Measurements from ENCODE around the gene CALHM5. TPM values are rescaled to one million over a fixed set of nuclear protein-coding genes. Genes with fewer than 3 reads are reported as not detected.

Gene CALHM5
- total and polyA plus RNA-seq, 9 of the 15 experiments (the other 6 are each of a cell fraction or from before 2014, with no cell fraction given), result under 0.01 to 0.05 (median 0.02) TPM; not detected in 2

- TF ChIP-seq, protein P1, sequence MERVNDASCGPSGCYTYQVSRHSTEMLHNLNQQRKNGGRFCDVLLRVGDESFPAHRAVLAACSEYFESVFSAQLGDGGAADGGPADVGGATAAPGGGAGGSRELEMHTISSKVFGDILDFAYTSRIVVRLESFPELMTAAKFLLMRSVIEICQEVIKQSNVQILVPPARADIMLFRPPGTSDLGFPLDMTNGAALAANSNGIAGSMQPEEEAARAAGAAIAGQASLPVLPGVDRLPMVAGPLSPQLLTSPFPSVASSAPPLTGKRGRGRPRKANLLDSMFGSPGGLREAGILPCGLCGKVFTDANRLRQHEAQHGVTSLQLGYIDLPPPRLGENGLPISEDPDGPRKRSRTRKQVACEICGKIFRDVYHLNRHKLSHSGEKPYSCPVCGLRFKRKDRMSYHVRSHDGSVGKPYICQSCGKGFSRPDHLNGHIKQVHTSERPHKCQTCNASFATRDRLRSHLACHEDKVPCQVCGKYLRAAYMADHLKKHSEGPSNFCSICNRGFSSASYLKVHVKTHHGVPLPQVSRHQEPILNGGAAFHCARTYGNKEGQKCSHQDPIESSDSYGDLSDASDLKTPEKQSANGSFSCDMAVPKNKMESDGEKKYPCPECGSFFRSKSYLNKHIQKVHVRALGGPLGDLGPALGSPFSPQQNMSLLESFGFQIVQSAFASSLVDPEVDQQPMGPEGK (CRISPR knock-in tag; IDR thresholded peaks at IDR 0.05; ENCODE audit: borderline replicate concordance), result no peak
- TF ChIP-seq, protein P2, sequence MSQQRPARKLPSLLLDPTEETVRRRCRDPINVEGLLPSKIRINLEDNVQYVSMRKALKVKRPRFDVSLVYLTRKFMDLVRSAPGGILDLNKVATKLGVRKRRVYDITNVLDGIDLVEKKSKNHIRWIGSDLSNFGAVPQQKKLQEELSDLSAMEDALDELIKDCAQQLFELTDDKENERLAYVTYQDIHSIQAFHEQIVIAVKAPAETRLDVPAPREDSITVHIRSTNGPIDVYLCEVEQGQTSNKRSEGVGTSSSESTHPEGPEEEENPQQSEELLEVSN (IDR thresholded peaks at IDR 0.05; ENCODE audit: borderline replicate concordance in 1 of 2, extremely low read depth in 1 of 2, insufficient read depth in 1 of 2, insufficient read length in 1 of 2, low read depth in 1 of 2, low read length in 1 of 2, poor library complexity in 1 of 2, severe bottlenecking in 1 of 2), result no peak
- TF ChIP-seq, protein P3, sequence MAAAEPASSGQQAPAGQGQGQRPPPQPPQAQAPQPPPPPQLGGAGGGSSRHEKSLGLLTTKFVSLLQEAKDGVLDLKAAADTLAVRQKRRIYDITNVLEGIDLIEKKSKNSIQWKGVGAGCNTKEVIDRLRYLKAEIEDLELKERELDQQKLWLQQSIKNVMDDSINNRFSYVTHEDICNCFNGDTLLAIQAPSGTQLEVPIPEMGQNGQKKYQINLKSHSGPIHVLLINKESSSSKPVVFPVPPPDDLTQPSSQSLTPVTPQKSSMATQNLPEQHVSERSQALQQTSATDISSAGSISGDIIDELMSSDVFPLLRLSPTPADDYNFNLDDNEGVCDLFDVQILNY (CRISPR knock-in tag; IDR thresholded peaks at IDR 0.05), result no peak
- no peak for TF ChIP-seq CBX2 (IDR thresholded peaks at IDR 0.05; ENCODE audit: insufficient read depth, low read length, poor library complexity, severe bottlenecking)
- TF ChIP-seq NR2C2 (CRISPR knock-in tag; IDR thresholded peaks at IDR 0.05), result no peak
- no peak for TF ChIP-seq NR2C2 (tag; IDR thresholded peaks at IDR 0.05)
- no peak for TF ChIP-seq ZBTB34 (CRISPR knock-in tag; IDR thresholded peaks at IDR 0.05)
- no peak for TF ChIP-seq ZNF282 (CRISPR knock-in tag; IDR thresholded peaks at IDR 0.05)
- peak; percentile 31; the same call in 1 of the 2 replicates for TF ChIP-seq SMC3 (conservative IDR thresholded peaks at IDR 0.05; ENCODE audit: insufficient read depth, low read depth, low read length)
- no peak for TF ChIP-seq OTX1 (CRISPR knock-in tag; IDR thresholded peaks at IDR 0.05)
- TF ChIP-seq, protein P4, sequence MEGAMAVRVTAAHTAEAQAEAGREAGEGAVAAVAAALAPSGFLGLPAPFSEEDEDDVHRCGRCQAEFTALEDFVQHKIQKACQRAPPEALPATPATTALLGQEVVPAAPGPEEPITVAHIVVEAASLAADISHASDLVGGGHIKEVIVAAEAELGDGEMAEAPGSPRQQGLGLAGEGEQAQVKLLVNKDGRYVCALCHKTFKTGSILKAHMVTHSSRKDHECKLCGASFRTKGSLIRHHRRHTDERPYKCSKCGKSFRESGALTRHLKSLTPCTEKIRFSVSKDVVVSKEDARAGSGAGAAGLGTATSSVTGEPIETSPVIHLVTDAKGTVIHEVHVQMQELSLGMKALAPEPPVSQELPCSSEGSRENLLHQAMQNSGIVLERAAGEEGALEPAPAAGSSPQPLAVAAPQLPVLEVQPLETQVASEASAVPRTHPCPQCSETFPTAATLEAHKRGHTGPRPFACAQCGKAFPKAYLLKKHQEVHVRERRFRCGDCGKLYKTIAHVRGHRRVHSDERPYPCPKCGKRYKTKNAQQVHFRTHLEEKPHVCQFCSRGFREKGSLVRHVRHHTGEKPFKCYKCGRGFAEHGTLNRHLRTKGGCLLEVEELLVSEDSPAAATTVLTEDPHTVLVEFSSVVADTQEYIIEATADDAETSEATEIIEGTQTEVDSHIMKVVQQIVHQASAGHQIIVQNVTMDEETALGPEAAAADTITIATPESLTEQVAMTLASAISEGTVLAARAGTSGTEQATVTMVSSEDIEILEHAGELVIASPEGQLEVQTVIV (CRISPR knock-in tag; IDR thresholded peaks at IDR 0.05; ENCODE audit: borderline replicate concordance), result no peak
- TF ChIP-seq NFE2 (IDR thresholded peaks at IDR 0.05; ENCODE audit: low read depth), result 0 out of 2 replicates have a peak, but pooled peaks have one; percentile 12
- no peak for TF ChIP-seq ZNF165 (CRISPR knock-in tag; IDR thresholded peaks at IDR 0.05; ENCODE audit: borderline replicate concordance)
- no peak for TF ChIP-seq NR1H2 (CRISPR knock-in tag; IDR thresholded peaks at IDR 0.05)
- no peak for TF ChIP-seq ZSCAN32 (CRISPR knock-in tag; IDR thresholded peaks at IDR 0.05)
- no peak for TF ChIP-seq TBL1XR1 (IDR thresholded peaks at IDR 0.05; ENCODE audit: low read length in 2 of 2)
- no peak for TF ChIP-seq MIER1 (IDR thresholded peaks at IDR 0.05; ENCODE audit: low read depth)
- TF ChIP-seq JUN (IDR thresholded peaks at IDR 0.05; ENCODE audit: borderline replicate concordance, low read depth, low read length), result peak; percentile 52
- TF ChIP-seq JUN (CRISPR knock-in tag; IDR thresholded peaks at IDR 0.05; ENCODE audit: borderline replicate concordance), result no peak
These were observed at the start of gene CALHM5 (continued) for GRCh38 chr6:116511424-116512110.
